GM21576 (cell line): ENCODE measurements around the gene TTYH2.

Experiments used
- ATAC-seq: cut with Tn5 transposase; IDR thresholded peaks from one replicate; pipeline ENCODE4 v1.9.1; 2021; ENCODE audit warnings: mild to moderate bottlenecking, moderate library complexity; ENCODE audit not compliant: unreplicated experiment

The TTYH2 gene

DNA sequence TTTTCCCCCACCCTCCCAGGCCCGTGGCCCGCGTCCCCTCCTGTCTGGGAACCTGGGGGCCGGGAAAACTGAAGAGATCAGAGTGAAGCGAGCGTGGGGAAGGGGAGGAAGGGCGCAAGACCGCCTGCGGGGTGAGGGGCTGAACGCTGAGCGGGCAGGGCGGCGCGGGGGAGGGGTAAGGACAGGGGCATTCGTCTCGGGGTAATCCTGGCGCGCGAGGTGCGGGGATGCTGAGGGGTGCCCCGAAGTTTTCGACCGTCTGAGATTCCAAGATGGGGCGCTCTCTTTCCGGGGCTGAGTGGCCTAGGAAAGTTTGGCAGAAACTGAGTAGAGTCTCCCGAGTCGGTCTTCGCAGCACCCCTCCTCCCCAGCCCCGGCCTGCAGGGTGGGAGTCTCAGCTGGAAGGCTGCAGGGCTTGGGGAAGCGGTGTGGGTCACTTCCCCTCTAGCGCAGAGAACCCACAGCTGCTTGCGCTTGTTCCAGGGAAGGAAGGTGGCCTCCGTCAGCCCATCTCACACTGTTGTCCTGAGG lies 555 bp downstream of the TTYH2 start:
- no peak for ATAC-seq

DNA sequence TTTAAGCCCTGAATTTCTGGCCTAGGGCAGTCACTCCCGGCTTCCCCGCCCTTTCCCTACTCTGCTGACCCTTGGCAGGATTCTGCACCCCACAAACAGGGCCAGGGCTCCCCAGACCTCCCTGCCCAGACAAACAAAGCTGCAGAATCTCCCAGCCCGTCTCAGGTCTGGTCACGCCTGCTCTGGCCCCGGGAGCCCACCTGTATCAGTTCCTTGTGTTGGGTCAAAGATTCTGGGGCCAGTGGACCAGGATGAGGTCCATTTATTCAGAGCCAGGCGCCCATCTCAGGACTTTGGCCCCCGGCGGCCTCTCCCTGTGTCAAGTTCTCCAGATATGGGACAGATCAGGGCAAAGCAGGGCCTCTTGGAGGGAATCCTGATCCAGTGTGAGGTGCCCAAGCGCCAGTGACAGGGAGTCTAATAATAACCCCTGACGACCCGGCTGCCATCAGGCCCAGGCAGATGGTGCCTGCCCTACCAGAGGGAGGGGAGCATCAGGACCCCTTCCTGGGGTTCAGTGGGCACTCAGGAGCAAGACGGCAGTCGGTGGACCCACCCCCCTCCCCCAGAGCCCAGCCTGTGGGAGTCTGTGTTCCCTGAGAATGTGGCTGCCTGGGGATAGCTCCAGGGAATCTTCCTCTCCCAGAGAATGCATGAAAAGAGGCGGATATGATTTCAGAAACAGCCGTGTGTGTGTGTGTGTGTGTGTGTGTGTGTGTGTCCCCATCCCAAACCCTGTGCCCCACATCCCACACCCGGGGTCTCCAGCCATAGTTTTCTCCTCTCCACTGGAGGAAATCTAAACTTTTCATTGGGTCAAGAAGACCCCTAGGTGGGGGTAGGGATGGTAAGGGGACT lies 1.3 kb downstream of the TTYH2 start:
- ATAC-seq: no peak

DNA sequence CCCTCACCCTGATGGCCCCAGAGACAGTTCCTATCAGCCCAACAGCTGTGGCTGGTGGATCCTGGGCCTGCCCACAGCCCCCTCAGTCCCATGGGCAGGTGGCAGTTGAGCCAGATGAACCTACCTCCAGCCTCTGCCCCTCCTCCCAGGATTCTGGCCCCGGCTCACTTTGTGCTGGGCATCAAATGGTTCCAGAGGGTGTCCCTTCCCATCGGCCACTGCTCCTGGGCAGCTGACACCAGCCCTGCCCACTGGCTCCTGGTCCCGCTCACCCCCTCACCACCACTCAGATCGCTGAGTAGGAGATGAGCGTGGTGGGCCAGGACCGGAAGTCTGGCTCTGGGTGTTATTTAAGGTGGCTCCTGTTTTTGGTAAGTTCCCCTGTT lies 2.0 kb downstream of the TTYH2 start:
- no peak for ATAC-seq

DNA sequence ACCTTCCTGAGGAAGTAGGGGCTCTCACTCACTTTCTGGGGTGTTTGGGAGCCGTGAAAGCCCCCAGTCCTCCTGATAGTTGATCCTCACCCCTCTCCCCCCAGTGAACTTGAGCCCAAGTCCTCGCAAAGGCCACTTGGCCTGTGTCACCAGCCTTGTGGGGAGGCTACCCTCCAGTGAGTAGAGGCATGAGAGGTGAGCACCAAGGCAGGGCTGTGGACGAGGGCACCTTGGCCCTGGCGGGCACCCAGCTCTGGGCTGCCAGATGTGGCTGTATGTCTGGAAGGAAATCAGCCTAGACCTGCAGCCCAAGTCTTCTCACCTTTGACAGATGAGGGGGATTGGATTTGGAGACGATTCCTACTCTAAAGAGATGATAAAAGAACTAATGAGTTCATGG lies 3.1 kb downstream of the TTYH2 start:
- no peak for ATAC-seq

DNA sequence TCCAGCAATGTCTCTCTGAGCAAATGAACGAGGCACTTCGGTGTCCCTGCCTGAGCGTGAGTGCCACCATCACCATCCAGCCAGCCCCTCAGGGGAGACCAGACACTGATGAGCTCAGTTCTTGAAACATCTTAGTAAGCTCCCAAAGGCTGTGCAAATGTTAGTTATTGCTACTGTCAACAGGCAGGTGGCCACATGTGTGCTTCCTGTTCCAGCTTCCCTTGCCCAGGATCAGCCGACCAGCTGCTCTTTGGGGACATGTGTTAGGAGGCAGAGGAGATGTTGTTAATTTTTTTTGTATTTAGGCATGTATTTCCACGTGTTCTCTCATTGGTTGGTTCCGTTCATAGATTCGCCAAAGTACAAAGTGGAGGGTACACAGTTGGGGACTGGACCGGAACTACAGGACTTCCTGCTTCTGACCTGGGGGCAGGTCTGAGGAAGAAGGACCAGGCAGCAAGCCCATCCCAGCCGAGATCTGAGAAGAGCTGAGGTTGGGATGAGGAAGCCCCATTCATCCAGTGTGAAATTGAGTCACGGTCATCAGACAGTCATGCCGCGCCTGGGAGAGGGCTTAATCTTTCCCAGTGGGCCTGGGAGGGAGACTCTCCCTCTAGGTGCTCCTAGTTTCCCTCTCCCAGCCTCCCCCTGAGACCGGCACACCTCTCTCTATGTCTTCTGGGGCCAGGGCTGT lies 3.8 kb downstream of the TTYH2 start:
- ATAC-seq: no peak

DNA sequence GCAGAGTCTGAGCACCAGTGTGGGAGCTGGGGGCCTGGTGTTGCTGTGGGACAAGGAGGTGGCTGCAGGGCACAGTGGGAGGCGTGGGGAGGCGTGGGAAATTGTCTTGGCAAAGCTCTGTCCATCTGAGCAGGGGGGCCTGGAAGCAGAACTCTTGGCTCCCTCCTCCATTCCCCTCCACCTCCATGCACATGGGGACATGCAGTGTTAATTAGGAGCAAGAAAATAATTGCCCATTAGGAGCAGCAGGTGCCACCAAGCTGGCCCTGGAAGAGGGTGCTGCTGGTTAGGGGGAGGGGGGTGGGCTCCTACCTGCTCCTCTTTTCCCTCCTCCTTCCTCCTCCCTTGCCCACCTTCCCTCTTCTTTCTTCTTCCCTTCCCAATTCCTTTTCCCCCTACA lies 4.5 kb downstream of the TTYH2 start:
- ATAC-seq: no peak

DNA sequence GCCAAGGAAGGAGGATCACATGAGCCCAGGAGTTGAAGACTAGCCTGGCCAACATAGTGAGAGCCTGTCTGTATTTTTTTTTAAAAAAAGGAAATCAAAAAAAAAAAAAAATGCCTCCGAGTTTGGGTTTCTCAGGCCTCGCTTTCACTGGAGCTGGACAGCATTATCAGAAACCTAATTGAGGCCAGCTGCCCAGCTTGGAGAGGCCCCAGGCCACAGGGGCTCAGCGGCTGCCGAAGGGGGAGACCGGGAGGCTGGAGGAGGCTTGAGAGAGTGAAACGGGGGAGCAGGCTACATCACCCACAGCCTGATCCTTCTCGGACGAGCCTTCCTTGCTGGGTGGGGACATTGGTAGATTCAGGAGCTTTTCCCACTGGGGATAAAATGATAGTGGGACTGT lies 5.1 kb downstream of the TTYH2 start:
- no peak for ATAC-seq

DNA sequence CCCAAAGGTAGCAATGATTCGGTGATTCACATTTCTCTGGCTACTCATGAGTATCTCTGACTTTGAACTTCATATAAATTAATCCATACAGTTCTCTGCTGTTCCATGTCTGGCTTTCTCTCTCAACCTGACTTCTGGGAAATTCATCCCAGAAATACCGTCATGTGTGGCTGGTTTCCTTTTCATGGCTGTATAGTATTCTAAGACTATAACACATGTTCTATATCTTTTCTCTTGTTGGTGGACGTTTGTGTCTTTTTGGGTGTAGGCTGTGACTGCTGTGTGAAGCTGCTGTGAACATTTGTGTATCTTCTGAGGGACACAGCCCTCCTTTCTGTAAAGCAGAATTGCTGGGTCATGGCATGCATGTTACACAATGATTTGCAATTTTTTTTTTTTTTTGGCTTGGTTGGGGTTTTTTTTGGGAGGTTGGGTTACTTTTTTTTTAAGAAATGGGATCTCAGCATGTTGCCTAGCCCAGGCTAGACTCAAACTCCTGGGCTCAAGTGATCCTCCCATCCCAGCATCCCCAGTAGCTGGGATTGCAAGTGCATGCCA lies 6.3 kb downstream of the TTYH2 start:
- no peak for ATAC-seq

DNA sequence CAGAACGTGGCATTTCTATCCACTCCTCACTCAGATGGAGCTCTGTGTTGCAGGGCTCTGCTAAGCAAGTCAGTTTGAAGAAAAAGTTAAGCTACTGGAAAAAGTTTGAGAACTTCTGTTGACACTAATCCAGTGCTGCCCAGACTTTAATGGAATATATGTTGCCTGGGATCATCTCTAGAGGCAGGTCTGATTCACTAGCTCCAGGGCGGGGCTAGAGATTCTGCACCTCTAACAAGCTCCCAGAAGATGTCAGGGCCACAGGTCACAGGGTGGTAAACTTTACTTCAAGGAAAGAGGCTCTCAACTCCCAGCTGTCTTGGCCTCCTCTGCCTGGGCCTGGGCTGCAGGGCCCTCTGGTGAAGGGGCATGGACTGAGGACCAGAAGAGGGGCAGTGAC lies 6.8 kb downstream of the TTYH2 start:
- ATAC-seq: no peak

DNA sequence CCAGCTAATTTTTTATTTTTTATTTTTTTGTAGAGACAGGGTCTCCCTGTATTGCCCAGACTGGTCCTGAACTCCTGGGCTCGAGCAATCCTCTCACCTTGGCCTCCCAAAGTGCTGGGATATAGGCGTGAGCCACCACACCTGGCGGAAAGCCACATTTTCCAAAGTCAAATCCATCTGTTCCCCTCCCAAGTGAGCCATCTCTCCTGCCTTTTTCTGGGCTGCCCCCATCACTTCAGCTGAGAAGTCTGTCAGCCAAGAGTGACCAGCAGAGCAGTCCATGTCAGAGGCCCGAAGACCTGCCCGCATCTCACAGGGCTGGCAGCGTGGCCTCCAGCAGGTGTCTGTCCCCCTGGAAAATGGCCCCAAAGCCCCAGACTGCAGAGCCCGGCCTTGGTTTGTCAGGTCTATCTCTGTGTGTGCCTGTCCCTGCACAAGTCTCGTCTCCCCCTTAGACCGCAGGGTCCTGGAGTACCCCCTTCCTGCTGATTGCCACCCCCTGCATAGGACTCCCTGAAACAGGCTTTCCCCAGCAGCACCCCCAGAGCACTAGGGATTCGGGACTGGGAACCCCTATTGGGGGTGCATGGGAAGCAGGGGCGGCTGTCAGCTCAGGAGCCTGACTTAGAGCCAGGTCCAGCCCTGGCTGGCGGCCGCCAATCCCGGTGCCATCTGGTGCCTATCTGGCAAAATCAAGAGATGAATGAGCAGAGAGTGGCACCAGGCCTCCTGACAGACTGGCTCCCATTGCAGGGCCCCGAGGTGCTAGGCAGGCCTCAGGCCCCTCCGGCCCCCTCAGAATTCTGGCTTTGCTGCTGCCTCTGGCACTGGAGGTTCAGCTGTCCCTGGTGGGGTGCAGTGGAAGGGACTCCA lies 7.8 kb downstream of the TTYH2 start:
- ATAC-seq: no peak

DNA sequence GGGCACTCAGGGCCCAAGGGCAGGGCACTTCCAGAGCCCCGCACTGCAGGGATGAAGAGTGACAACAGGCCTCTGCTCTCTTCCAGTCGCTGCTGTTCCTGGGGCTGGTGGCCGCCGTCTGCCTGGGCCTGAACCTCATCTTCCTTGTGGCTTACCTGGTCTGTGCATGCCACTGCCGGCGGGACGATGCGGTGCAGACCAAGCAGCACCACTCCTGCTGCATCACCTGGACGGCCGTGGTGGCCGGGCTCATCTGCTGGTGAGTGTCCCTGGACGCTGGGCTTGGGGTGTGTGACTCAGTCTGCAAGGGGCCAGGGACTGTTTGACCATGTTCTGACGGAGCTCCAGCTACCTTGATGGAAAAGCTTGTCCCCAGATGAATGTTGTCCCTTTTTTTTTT lies 9.0 kb downstream of the TTYH2 start:
- no peak for ATAC-seq

DNA sequence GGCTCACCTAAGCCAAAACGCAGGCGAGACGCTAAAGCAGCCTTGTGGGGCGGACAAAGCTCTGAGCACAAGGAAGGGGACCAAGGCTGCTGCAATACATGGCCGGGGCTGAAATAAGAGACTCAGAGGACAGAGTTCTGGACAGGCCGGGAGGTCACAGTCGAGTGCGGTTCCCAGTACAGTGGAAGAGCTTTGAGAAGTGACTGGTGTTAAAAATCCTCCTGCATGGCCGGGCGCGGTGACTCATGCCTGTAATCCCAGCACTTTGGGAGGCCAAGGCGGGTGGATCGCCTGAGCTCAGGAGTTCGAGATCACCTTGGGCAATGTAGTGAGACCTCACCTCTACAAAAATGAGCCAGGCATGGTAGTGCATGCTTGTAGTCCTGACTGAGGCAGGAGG lies 10.5 kb downstream of the TTYH2 start:
- ATAC-seq: no peak

DNA sequence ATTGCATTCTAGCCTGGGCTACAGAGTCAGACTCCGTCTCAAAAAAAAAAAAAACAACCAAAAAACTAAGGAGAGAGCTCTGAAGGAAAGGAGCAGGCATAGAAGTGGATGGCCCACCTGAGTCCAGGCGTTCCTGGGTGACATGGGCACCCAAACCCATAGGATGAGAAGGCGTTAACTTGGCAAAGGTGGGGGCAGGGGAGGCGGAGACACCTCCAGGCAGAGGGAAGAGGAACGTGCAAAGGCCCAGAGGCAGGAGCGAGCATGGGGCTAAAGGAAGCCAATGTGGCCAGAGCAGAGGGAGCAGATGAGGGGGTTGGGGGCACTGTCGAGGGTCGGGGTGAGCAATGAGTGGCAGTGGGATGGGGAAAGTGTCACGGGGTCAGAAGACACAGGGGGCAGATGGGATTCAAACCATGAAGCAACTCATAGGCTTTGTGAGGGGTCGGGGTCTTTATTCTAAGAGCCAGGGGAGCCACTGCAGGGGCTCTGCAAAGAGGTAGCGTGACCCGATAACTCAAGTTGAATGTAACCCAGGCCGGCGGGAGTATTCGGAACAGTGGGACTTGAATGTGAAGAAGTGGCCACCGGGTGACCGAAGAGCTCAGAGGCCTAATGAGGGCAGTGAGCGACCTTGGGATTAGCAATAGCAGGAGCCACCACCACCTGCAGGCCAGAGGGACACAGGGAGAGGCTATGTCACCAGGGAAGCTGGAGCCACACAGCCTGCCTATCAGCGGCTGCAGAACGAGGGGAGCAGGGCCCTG lies 11.8 kb downstream of the TTYH2 start:
- no peak for ATAC-seq

DNA sequence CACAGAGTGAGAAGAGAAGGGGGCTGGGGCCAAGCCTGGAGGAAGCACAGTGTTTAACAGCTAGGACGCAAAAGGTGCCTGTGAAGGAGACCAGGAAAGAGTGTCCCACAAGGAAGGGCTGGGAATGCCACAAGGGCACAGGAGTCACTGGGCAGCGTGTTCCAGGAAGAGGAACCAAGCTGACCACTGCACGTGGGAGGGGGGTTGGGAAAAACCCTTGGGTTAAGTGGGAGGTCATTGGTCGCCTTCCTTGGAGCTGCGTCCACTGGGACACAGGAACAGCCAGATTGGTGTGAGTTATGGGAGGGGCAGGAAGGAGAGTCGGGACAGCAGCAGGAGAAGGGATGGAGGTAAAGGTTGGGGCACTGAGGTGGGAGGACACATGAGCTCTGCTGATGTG lies 12.9 kb downstream of the TTYH2 start:
- ATAC-seq: no peak

DNA sequence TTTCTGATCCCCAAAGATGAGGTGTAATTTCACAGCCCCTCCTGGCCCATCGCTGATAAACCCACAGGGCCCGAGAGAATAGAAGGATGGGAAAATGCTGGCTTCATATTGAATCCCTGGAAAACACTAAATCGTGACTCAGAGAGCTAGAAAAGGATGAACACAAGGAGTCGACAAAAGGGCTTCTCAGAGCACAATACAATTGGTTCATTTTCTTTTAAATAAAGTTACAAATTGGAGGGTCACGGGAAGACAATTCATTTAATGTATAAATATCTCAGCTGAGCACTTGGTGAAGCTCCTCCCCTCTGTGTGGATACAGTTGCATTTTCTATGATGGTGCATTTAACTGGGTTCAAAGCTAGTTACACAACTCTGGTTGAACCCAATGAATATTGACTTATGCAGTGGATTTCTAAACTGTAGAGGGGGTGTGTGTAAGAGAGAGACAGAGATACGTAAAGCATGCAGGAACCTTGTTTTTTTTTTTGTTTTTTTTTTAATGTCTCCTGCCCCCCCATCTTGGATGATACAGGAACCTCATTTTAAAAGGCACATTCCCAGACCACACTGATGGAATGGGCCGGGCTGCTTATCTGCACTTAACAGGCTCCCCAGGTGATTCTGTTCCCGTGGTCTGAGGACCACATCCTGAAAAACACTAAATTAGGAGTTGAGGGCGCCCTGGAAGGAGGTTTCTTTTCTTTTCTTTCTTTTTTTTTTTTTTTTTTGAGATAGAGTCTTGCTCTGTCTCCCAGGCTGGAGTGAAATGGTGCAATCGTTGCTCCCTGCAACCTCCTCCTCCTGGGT lies 14.1 kb downstream of the TTYH2 start:
- no peak for ATAC-seq

DNA sequence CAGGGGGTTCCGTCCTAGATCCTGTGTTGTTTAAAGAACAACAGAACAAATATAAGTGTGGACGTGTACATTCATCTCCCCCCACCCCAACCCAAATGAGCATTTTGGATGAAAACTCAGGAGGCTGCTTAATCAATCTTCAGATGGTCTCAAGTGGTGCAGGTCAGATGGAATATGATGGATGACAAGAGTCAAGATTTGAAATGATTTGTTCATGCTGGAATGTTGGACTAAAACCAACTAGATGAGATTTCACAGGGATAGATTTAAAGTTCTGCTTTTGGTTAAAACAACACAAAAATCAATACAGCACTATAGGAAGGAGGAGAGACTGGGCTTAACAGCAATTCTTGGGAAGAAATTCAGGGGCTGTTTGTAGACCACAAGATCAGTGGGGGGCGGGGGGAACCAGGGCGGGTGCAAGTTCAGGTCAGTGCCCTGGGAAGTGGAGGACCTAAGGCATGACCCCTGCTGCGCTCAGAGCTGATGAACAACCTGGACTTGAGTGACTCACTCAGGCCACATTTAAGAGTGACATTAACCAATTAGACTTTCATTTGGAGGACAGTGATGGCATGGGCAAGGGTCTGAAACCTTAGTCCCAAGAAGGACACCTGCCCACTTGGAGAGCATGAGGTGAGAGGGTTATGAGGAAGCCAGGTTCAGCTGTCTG lies 15.1 kb downstream of the TTYH2 start:
- ATAC-seq: no peak

DNA sequence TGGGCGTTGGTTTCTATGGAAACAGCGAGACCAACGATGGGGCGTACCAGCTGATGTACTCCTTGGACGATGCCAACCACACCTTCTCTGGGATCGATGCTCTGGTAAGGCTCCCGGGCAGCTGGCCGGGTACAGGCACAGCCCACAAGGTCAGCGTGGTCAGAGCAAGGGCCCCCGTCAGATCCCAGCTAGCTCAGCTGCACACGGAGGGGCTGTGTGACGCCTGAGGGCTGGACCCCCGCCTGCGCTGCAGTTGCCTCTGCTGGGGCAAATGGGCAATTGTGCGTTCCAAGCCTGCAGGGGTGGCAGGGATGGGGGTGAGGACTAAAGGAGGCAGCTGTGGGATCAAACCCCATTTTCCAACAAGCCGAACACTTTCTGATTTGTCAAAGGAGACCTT lies 17.5 kb downstream of the TTYH2 start:
- no peak for ATAC-seq

DNA sequence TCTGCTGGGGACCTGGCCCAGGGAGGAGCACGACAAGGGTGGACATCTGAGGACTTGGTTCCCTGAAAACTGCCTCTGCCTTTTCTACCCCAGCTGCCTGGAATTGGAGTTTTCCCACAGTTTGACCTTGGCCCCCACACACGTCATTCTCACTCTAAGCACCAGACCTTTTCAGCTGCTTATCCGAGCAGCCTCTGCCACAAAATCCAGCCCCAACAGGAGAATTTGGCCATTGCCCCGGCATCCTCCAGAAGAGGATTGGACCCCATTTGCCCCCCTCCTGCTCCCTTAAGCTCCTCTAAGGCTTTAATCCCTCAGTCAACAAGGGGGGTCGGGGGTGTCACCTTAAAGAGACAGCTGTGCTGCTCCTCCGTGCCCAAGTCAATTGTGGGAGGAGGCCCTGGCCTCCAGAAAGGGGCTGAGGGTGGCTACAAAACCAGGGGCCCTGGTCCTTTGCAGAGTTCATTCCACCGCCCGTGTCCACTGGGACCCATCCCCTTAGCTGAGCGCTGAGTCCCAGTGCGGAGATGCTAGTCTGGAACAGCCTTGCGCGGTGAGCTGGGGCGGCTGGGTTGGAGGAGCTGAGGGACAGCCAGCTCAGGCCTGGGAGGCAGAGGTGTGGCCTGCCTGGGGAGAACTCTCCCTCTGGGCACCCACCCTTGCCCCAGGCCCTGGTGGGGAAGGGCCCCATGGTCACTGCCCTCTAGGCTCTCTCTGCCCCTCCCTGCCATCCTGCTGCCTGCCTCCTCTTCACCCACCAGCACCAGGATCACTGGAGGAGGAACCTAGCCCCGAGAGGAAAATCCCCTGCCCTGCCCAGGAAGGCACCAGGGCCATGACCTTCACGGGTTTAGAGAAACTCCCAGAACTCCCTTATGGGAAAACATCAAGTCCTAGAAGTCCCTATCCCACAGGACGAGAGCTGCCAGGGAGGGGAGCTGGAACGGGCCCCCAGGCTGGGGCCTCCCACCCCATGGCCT lies 18.8 kb downstream of the TTYH2 start:
- no peak for ATAC-seq
